Retinal pigment epithelial cell (primary cell): ENCODE measurements around the gene PSME3.

ENCODE experiments used
- DNase-seq: peaks from one replicate; pipeline ENCODE4 v3.0.0-alpha.2; 2010; ENCODE audit warnings: low read depth
- H3K4me3 ChIP-seq: 2 replicates; pipeline ENCODE4 v1.5.1; 2011; ENCODE audit warnings: mild to moderate bottlenecking, low read length, control low read depth, moderate library complexity
- CTCF ChIP-seq: conservative IDR thresholded peaks from 2 replicates; pipeline ENCODE4 v1.5.1; 2011; ENCODE audit warnings: low read depth, low read length, control low read depth, inconsistent platforms

Gene PSME3

GRCh38 chr17:42832934-42833766 lies at the start of gene PSME3:
Gene PSME3 (plus strand): TSS chr17:42833397. CDS start chr17:42833632, 235 bp downstream.
- no peak for TF ChIP-seq CTCF
- DNase-seq = peak; percentile 48
- H3K4me3 ChIP-seq = peak within 1 kb of the TSS; percentile 99

- H3K4me3 ChIP-seq = no peak overlapping the region
- TF ChIP-seq CTCF = no peak
- no peak for DNase-seq
These were observed 49.4 kb upstream of the PSME3 start for GRCh38 chr17:42783791-42784138.

- no peak for TF ChIP-seq CTCF
- no peak for DNase-seq
- H3K4me3 ChIP-seq = no peak overlapping the region
These were observed 48.8 kb upstream of the PSME3 start for GRCh38 chr17:42784409-42784808.

- no peak overlapping the region for H3K4me3 ChIP-seq
- no peak for DNase-seq
- TF ChIP-seq CTCF = no peak
These were observed 48.2 kb upstream of the PSME3 start for GRCh38 chr17:42784811-42785592.

GRCh38 chr17:42787266-42787665 lies 45.9 kb upstream of the PSME3 start:
- no peak overlapping the region for H3K4me3 ChIP-seq
- no peak for DNase-seq
- no peak for TF ChIP-seq CTCF

GRCh38 chr17:42791948-42792347 lies 41.2 kb upstream of the PSME3 start:
- H3K4me3 ChIP-seq = no peak overlapping the region
- DNase-seq = no peak
- no peak for TF ChIP-seq CTCF
